Muscle layer of colon (tissue), 2 donors: Measurements from ENCODE around the gene HMCN1.
"Not testable (repeated sequence)": the region's sequence is repeated elsewhere in the genome, so short reads cannot be mapped to it uniquely, and the experiment has no call there.

Experiments
- H3K27ac ChIP-seq: one replicate; pipeline ENCODE4 v1.7.0; 2013; ENCODE audit warnings: low read depth, mild to moderate bottlenecking, low read length, moderate library complexity
- H3K27me3 ChIP-seq, 2 donors: one replicate each; pipeline ENCODE4 v1.7.0; 2013; ENCODE audit warnings: low read length in 2 of 2, mild to moderate bottlenecking in 2 of 2; ENCODE audit not compliant: insufficient read depth in 2 of 2, control insufficient read depth in 1 of 2
- H3K36me3 ChIP-seq: one replicate; pipeline ENCODE4 v1.7.0; 2013; ENCODE audit warnings: mild to moderate bottlenecking, low read length; ENCODE audit not compliant: insufficient read depth
- H3K4me1 ChIP-seq: one replicate; pipeline ENCODE4 v1.7.0; 2013; ENCODE audit warnings: mild to moderate bottlenecking, low read length; ENCODE audit not compliant: insufficient read depth
- H3K4me3 ChIP-seq, 2 donors: one replicate each; pipeline ENCODE4 v1.7.0; 2013; ENCODE audit warnings: low read length in 2 of 2, low read depth in 1 of 2, mild to moderate bottlenecking in 1 of 2, moderate library complexity in 1 of 2
- H3K9ac ChIP-seq: one replicate; pipeline ENCODE4 v1.7.0; 2013; ENCODE audit warnings: low read length
- H3K9me3 ChIP-seq: one replicate; pipeline ENCODE4 v1.7.0; 2013; ENCODE audit warnings: mild to moderate bottlenecking, low read length
- donor health status: abdominal sarcoma.
- donor health status: Adenocarcinoma of cecum.

HMCN1 gene

DNA sequence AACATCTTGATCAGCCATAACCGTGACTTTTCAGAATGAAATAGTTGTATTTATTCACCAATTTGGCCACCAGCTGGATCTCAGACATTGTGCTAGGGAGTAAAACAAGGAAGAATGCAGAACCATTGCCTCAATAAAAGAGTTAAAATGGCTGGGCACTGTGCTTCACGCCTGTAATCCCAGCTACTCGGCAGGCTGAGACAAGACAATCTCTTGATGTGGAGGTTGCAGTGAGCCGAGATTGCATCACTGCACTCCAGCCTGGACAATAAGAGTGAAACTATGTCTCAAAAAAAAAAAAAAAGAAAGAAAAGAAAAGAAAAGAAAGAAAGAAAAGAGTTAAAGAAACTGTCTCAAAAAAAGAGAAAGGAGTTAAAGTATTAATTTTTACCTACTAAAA lies 441.4 kb downstream of the HMCN1 start:
- H3K4me3 ChIP-seq: no peak overlapping the region
- no peak overlapping the region for H3K27ac ChIP-seq
- no peaks in the 10 kb centered on the region for H3K9me3 ChIP-seq
- no peaks in the 10 kb centered on the region for H3K27me3 ChIP-seq
- no peak overlapping the region for H3K9ac ChIP-seq
- no peaks in the 10 kb centered on the region for H3K4me1 ChIP-seq
- H3K36me3 ChIP-seq: no peaks in the 10 kb centered on the region

- H3K9ac ChIP-seq: no peak overlapping the region
- H3K9me3 ChIP-seq: no peaks in the 10 kb centered on the region
- H3K4me1 ChIP-seq: no peaks in the 10 kb centered on the region
- H3K4me3 ChIP-seq: no peak overlapping the region
- no peaks in the 10 kb centered on the region for H3K27me3 ChIP-seq
- no peak overlapping the region for H3K27ac ChIP-seq
- no peaks in the 10 kb centered on the region for H3K36me3 ChIP-seq
Measured at GRCh38 chr1:186178426-186179043, 444.3 kb downstream of the HMCN1 start.

GRCh38 chr1:186179231-186179630 lies 445.0 kb downstream of the HMCN1 start:
- Histone ChIP-seq H3K27ac (no peak overlapping the region), H3K9me3 (no peaks in the 10 kb centered on the region), H3K4me3 (no peak overlapping the region), H3K9ac (no peak overlapping the region), H3K4me1 (no peaks in the 10 kb centered on the region), H3K36me3 (no peaks in the 10 kb centered on the region), H3K27me3 (no peaks in the 10 kb centered on the region)

DNA sequence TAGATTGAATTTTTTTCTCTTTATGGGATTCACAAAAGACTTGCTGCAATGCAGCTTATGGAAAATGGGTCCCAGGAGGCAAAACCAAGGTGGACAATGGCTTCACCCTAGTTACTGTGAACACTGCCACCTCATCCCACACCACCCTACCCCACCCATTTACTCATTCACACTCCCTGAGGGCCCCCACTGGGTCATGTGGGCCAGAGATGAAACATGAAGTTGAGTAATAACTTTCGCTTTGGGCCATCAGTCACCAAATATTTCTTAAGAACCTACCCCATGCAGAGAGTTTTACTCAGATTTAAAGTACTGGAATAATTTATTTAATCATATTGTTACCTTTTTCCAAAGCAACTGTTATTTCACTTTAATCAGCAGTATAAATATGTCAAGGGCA lies 449.0 kb downstream of the HMCN1 start:
- Histone ChIP-seq H3K4me1 (no peaks in the 10 kb centered on the region), H3K27ac (no peak overlapping the region), H3K9me3 (no peaks in the 10 kb centered on the region), H3K36me3 (no peaks in the 10 kb centered on the region), H3K4me3 (no peak overlapping the region), H3K27me3 (no peaks in the 10 kb centered on the region), H3K9ac (no peak overlapping the region)

- Histone ChIP-seq H3K9ac (no peak overlapping the region), H3K4me3 (no peak overlapping the region), H3K27me3 (no peaks in the 10 kb centered on the region), H3K9me3 (no peaks in the 10 kb centered on the region), H3K4me1 (no peaks in the 10 kb centered on the region), H3K27ac (no peak overlapping the region), H3K36me3 (no peaks in the 10 kb centered on the region)
Measured at GRCh38 chr1:186183970-186184628, 449.9 kb downstream of the HMCN1 start.

- not testable (repeated sequence) for H3K36me3 ChIP-seq, H3K4me3 ChIP-seq, H3K4me1 ChIP-seq, H3K9me3 ChIP-seq, H3K9ac ChIP-seq, H3K27me3 ChIP-seq, H3K27ac ChIP-seq
Measured at GRCh38 chr1:186186251-186186650, 452.1 kb downstream of the HMCN1 start.

- no peaks in the 10 kb centered on the region for H3K4me1 ChIP-seq
- H3K9ac ChIP-seq: no peak overlapping the region
- no peaks in the 10 kb centered on the region for H3K9me3 ChIP-seq
- no peaks in the 10 kb centered on the region for H3K27me3 ChIP-seq
- H3K27ac ChIP-seq: no peak overlapping the region
- H3K36me3 ChIP-seq: no peaks in the 10 kb centered on the region
- no peak overlapping the region for H3K4me3 ChIP-seq
Measured at GRCh38 chr1:186187601-186188000, 453.4 kb downstream of the HMCN1 start.

- H3K27ac ChIP-seq: no peak overlapping the region
Measured at GRCh38 chr1:186188004-186188539, 453.9 kb downstream of the HMCN1 start.

DNA sequence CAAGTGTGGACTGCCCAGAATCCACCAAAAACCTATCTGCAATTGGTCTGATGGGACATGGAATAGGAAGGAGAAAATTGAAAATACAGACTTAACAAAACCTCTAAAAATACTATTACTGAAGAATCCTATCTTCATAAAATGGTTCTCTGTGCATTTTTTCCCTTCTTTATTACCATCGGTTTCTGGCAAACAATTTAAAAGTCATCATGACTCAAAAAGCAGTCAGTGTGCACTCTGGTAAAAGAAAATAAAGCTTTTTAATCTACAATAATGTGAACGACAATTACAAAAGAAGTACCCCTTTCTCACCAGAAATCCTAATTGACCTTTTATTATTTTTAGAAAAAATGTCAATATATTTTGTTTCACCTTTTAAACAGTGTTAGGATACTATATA lies 454.5 kb downstream of the HMCN1 start:
- H3K9ac ChIP-seq: no peak overlapping the region
- H3K27ac ChIP-seq: no peak overlapping the region
- no peaks in the 10 kb centered on the region for H3K4me1 ChIP-seq
- H3K27me3 ChIP-seq: no peaks in the 10 kb centered on the region
- no peak overlapping the region for H3K4me3 ChIP-seq
- no peaks in the 10 kb centered on the region for H3K36me3 ChIP-seq
- no peaks in the 10 kb centered on the region for H3K9me3 ChIP-seq

More at GRCh38 chr1:186188004-186188539, 453.9 kb downstream of the HMCN1 start:
- H3K36me3 ChIP-seq: no peaks in the 10 kb centered on the region
- no peak overlapping the region for H3K4me3 ChIP-seq
- no peaks in the 10 kb centered on the region for H3K27me3 ChIP-seq
- no peak overlapping the region for H3K9ac ChIP-seq
- no peaks in the 10 kb centered on the region for H3K9me3 ChIP-seq
- no peaks in the 10 kb centered on the region for H3K4me1 ChIP-seq

GRCh38 chr1:186189156-186189555 lies 455.0 kb downstream of the HMCN1 start:
- Histone ChIP-seq H3K27ac (no peak overlapping the region), H3K4me1 (no peaks in the 10 kb centered on the region), H3K9ac (no peak overlapping the region), H3K9me3 (no peaks in the 10 kb centered on the region), H3K27me3 (no peaks in the 10 kb centered on the region), H3K36me3 (no peaks in the 10 kb centered on the region), H3K4me3 (no peak overlapping the region)

GRCh38 chr1:186191511-186191910 lies 457.3 kb downstream of the HMCN1 start:
- no peak overlapping the region for H3K4me3 ChIP-seq
- no peak overlapping the region for H3K27ac ChIP-seq
- no peaks in the 10 kb centered on the region for H3K9me3 ChIP-seq

DNA sequence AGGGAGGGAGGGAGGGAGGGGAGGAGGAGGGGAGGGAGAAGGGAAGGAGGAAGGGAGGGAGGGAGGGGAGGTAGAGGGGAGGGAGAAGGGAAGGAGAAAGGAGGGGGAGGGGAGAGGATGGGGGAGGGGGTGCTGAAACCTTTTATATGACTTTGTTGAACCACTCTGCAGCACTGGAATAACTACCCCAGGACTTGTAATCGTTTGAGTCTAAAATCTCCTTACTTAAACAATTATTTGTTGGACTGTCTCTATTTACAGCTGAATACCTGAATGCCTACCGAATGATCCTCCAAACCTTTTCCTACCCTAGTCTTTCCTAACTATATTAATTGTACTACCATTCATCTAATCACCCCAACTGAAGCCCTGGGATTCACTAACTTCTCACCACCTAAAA lies 459.0 kb downstream of the HMCN1 start:
- H3K27me3 ChIP-seq: no peaks in the 10 kb centered on the region
- no peak overlapping the region for H3K4me3 ChIP-seq
- H3K27ac ChIP-seq: no peak overlapping the region
- no peaks in the 10 kb centered on the region for H3K9me3 ChIP-seq
- H3K36me3 ChIP-seq: no peaks in the 10 kb centered on the region
- no peaks in the 10 kb centered on the region for H3K4me1 ChIP-seq
- H3K9ac ChIP-seq: no peak overlapping the region

More at GRCh38 chr1:186191511-186191910, 457.3 kb downstream of the HMCN1 start:
- Histone ChIP-seq H3K27me3 (no peaks in the 10 kb centered on the region), H3K4me1 (no peaks in the 10 kb centered on the region), H3K9ac (no peak overlapping the region), H3K36me3 (no peaks in the 10 kb centered on the region)
